A549 (cell line): Measurements from ENCODE around the gene PTPRD. TPM values are rescaled to one million over a fixed set of nuclear protein-coding genes. Genes with fewer than 3 reads are reported as not detected.
"Not testable (repeated sequence)": the region's sequence is repeated elsewhere in the genome, so short reads cannot be mapped to it uniquely, and the experiment has no call there.

Experiments used
- ATAC-seq, 2 experiments: fragments of 200-7000 bp in 1 of 2; fragments of >200 bp in 1 of 2; cut with Nextera tagmentation in 1 of 2; cut with Tn5 transposase in 1 of 2; 3 replicates each; pipeline versions ENCODE4 v1.8.0 to v1.9.1; 2018 to 2020; ENCODE audit warnings: mild to moderate bottlenecking in 1 of 2, moderate library complexity in 1 of 2
- CTCF ChIA-PET: fragments of 300-600 bp; sonication (Branson Sonifier 250); formaldehyde crosslinking; extraction: SDS; loops from one replicate; lab custom pipeline; 2021; ENCODE audit warnings: antibody characterized with exemption, inconsistent platforms; lab: Yijun Ruan, JAX
- POLR2A ChIA-PET: fragments of 350-600 bp; formaldehyde crosslinking; extraction: SDS; loops from one replicate; lab custom pipeline; 2021; ENCODE audit warnings: antibody characterized with exemption, inconsistent platforms; lab: Yijun Ruan, JAX
- DNase-seq, 2 experiments: peaks; one replicate each; pipeline versions ENCODE4 v3.0.0 to v3.0.0-alpha.2; 2011 to 2016; ENCODE audit warnings: low read depth in 1 of 2, low spot score in 1 of 2
- FAIRE-seq: peaks from 2 replicates; lab custom pipeline; 2011; peaks lifted over from hg19 to GRCh38; lab: Jason Lieb, UNC
- H3K27ac ChIP-seq, 2 experiments: fragments of >200 bp; sonication (Bioruptor Twin); formaldehyde crosslinking; 3 replicates each; pipeline ENCODE4 v1.5.1; 2016 to 2017
- H3K4me1 ChIP-seq: fragments of >200 bp; sonication (Bioruptor Twin); formaldehyde crosslinking; 3 replicates; pipeline ENCODE4 v1.6.1; 2016
- H3K4me2 ChIP-seq: fragments of >200 bp; sonication (Bioruptor Twin); formaldehyde crosslinking; 3 replicates; pipeline ENCODE4 v1.6.1; 2016
- H3K4me3 ChIP-seq: fragments of >200 bp; sonication (Bioruptor Twin); formaldehyde crosslinking; 3 replicates; pipeline ENCODE4 v1.5.1; 2016
- H3K9me3 ChIP-seq: fragments of >200 bp; sonication (Bioruptor Twin); formaldehyde crosslinking; 3 replicates; pipeline ENCODE4 v1.6.1; 2016
- BHLHE40 ChIP-seq: IDR thresholded peaks from 2 replicates; pipeline ENCODE4 v1.6.1; 2012; ENCODE audit warnings: low read depth, low read length, inconsistent platforms
- CEBPB ChIP-seq, 2 experiments: fragments of >200 bp in 1 of 2; sonication (Bioruptor Twin) in 1 of 2; formaldehyde crosslinking in 1 of 2; IDR thresholded peaks; 2 replicates each; pipeline ENCODE4 v1.6.1; 2012 to 2016
- CHD2 ChIP-seq: fragments of 150-350 bp; IDR thresholded peaks from 2 replicates; pipeline ENCODE4 v1.6.1; 2014; ENCODE audit warnings: low read length; ENCODE audit not compliant: partially characterized antibody
- CHD4 ChIP-seq: fragments of 200-600 bp; sonication (generic); IDR thresholded peaks from 2 replicates; pipeline ENCODE4 v1.6.1; 2016; ENCODE audit warnings: antibody characterized with exemption, mild to moderate bottlenecking, borderline replicate concordance
- HES2 ChIP-seq: fragments of >200 bp; sonication (Bioruptor Twin); formaldehyde crosslinking; IDR thresholded peaks from 2 replicates; pipeline ENCODE4 v1.6.1; 2016
- HEYL ChIP-seq: fragments of 250-450 bp; sonication (Bioruptor Pico); IDR thresholded peaks from 2 replicates; pipeline ENCODE4 v1.8.0; 2021; ENCODE audit warnings: mild to moderate bottlenecking, moderate library complexity
- HOXB5 ChIP-seq: fragments of 250-450 bp; sonication (Bioruptor Pico); IDR thresholded peaks from 2 replicates; pipeline ENCODE4 v1.5.0; 2020; ENCODE audit warnings: mild to moderate bottlenecking, moderate library complexity
- MAFK ChIP-seq: fragments of 450-650 bp; IDR thresholded peaks from 2 replicates; pipeline ENCODE4 v1.6.1; 2014; ENCODE audit not compliant: partially characterized antibody
- MAX ChIP-seq: IDR thresholded peaks from 2 replicates; pipeline ENCODE4 v1.6.1; 2012
- NFE2L2 ChIP-seq: fragments of 150-350 bp; conservative IDR thresholded peaks from 2 replicates; pipeline ENCODE4 v1.6.1; 2014; ENCODE audit warnings: low read length
- NPAS2 ChIP-seq: fragments of 250-450 bp; sonication (Bioruptor Pico); IDR thresholded peaks from 2 replicates; pipeline ENCODE4 v1.8.0; 2022; ENCODE audit warnings: mild to moderate bottlenecking, moderate library complexity, borderline replicate concordance
- PHF8 ChIP-seq: fragments of 200-600 bp; sonication (generic); IDR thresholded peaks from 2 replicates; pipeline ENCODE4 v1.6.1; 2016; ENCODE audit warnings: low read depth, mild to moderate bottlenecking, antibody characterized with exemption, moderate library complexity, borderline replicate concordance
- RARB ChIP-seq: fragments of 250-450 bp; sonication (Bioruptor Pico); IDR thresholded peaks from 2 replicates; pipeline ENCODE4 v1.8.0; 2021; ENCODE audit warnings: mild to moderate bottlenecking, moderate library complexity
- RCOR1 ChIP-seq: fragments of 150-350 bp; IDR thresholded peaks from 2 replicates; pipeline ENCODE4 v1.6.1; 2014; ENCODE audit warnings: antibody characterized with exemption, low read length, low read depth
- SMC3 ChIP-seq: fragments of >200 bp; sonication (Bioruptor Twin); formaldehyde crosslinking; IDR thresholded peaks from 3 replicates; pipeline ENCODE4 v1.6.1; 2018; ENCODE audit warnings: inconsistent platforms
- SREBF2 ChIP-seq: fragments of 450-650 bp; IDR thresholded peaks from 2 replicates; pipeline ENCODE4 v1.6.1; 2014; ENCODE audit warnings: mild to moderate bottlenecking, moderate library complexity
- ZFP36 ChIP-seq: fragments of 450-650 bp; IDR thresholded peaks from 2 replicates; pipeline ENCODE4 v1.6.1; 2014; ENCODE audit warnings: borderline replicate concordance; ENCODE audit not compliant: partially characterized antibody
- ZSCAN20 ChIP-seq: fragments of 250-450 bp; sonication (Bioruptor Pico); IDR thresholded peaks from 2 replicates; pipeline ENCODE4 v1.8.0; 2022; ENCODE audit warnings: mild to moderate bottlenecking, moderate library complexity
- WGBS: methylation state at CpG from one replicate; pipeline ENCODE4 v1.1.6; 2017; ENCODE audit errors: missing lambda C conversion rate; 5-methylcytosine and 5-hydroxymethylcytosine counted together
- polyA plus RNA-seq, 4 experiments: library from polyadenylated mRNA; depleted of rRNA in 3 of 4; stranded (reverse); fragments of >200 nt; fragmentation: RNase III in 1 of 4; extraction: RNeasy Plus Mini Kit Qiagen cat#74134 plus additional on column Dnase treatment in 1 of 4; gene quantifications; 2 replicates in 3 of 4; 3 replicates in 1 of 4; pipeline ENCODE4 v1.2.3, GENCODE V29; 2011 to 2017
- TF ChIP-seq, protein P1 (sequence below): fragments of >200 bp; sonication (Bioruptor Twin); formaldehyde crosslinking; IDR thresholded peaks from 3 replicates; pipeline ENCODE4 v1.6.1; 2016
- TF ChIP-seq, protein P2 (sequence below): IDR thresholded peaks from 2 replicates; pipeline ENCODE4 v1.6.1; 2012; ENCODE audit warnings: low read depth, borderline replicate concordance
- TF ChIP-seq, protein P3 (sequence below): fragments of 200-600 bp; sonication (generic); IDR thresholded peaks from 2 replicates; pipeline ENCODE4 v1.6.1; 2016; ENCODE audit warnings: antibody characterized with exemption, mild to moderate bottlenecking, moderate library complexity
- TF ChIP-seq, protein P4 (sequence below): fragments of 150-350 bp; IDR thresholded peaks from 2 replicates; pipeline ENCODE4 v1.6.1; 2014; ENCODE audit warnings: low read depth, mild to moderate bottlenecking, low read length

PTPRD gene
- polyA plus RNA-seq, 2 of the 4 experiments (the other 2 are of a cell fraction): 0.39 to 1.3 TPM

- TF ChIP-seq, protein P1, sequence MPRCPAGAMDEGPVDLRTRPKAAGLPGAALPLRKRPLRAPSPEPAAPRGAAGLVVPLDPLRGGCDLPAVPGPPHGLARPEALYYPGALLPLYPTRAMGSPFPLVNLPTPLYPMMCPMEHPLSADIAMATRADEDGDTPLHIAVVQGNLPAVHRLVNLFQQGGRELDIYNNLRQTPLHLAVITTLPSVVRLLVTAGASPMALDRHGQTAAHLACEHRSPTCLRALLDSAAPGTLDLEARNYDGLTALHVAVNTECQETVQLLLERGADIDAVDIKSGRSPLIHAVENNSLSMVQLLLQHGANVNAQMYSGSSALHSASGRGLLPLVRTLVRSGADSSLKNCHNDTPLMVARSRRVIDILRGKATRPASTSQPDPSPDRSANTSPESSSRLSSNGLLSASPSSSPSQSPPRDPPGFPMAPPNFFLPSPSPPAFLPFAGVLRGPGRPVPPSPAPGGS: no peak
- TF ChIP-seq NPAS2 (CRISPR knock-in tag) (no peak), PHF8 (no peak), HES2 (no peak), CHD4 (no peak), SMC3 (no peak), RCOR1 (no peak)
- TF ChIP-seq, protein P2, sequence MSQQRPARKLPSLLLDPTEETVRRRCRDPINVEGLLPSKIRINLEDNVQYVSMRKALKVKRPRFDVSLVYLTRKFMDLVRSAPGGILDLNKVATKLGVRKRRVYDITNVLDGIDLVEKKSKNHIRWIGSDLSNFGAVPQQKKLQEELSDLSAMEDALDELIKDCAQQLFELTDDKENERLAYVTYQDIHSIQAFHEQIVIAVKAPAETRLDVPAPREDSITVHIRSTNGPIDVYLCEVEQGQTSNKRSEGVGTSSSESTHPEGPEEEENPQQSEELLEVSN: no peak
- TF ChIP-seq, all 56 proteins: peak for 0
These were observed 258.2 kb downstream of the PTPRD start (continued) for GRCh38 chr9:10354591-10354990.

- H3K27ac ChIP-seq, POLR2A ChIA-PET, FAIRE-seq, H3K9me3 ChIP-seq, ATAC-seq, H3K4me3 ChIP-seq, H3K4me1 ChIP-seq, H3K4me2 ChIP-seq, DNase-seq, CTCF ChIA-PET: not testable (repeated sequence)
- 20% methylated on average over 5 of the region's 5 CpGs for WGBS
These were observed 267.2 kb downstream of the PTPRD start for GRCh38 chr9:10345621-10346020.

DNA sequence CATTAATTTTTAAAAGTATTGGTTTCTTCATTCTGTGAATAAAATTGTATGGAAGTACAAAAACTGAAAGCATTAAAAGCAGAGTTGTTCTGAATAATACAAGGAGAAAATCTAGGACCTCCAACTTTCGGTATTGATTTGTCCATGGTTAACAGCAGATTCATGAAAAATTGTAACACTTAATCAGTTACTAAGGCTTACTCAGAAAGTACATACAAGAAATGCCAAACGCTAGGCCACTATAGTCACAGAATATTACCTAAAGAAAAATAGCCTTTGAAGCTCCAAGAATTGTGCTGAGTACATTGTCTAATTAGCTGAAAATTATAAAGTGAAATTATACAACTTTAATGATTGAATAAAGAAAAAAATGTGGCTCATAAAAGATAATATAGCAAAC is 271.7 kb downstream of the PTPRD start:
- ChIA-PET CTCF (interaction anchor here (0.5 kb wide), 1 partner anchor 367 kb away, joined by 3 read pairs; no protein-coding TSS in a partner anchor), POLR2A (no interaction called here)
- 0 out of 3 replicates have a peak, but pooled peaks cover 3% of the 10 kb centered on the region for H3K9me3 ChIP-seq
- no peak for TF ChIP-seq PHF8
- no peak for TF ChIP-seq ZSCAN20
- TF ChIP-seq HOXB5 (CRISPR knock-in tag): no peak
- no peak for TF ChIP-seq SREBF2
- TF ChIP-seq CEBPB (IDR thresholded peaks at IDR 0.05): no peak
- TF ChIP-seq RARB (CRISPR knock-in tag): no peak
- no peak for TF ChIP-seq MAFK
- TF ChIP-seq, protein P3, sequence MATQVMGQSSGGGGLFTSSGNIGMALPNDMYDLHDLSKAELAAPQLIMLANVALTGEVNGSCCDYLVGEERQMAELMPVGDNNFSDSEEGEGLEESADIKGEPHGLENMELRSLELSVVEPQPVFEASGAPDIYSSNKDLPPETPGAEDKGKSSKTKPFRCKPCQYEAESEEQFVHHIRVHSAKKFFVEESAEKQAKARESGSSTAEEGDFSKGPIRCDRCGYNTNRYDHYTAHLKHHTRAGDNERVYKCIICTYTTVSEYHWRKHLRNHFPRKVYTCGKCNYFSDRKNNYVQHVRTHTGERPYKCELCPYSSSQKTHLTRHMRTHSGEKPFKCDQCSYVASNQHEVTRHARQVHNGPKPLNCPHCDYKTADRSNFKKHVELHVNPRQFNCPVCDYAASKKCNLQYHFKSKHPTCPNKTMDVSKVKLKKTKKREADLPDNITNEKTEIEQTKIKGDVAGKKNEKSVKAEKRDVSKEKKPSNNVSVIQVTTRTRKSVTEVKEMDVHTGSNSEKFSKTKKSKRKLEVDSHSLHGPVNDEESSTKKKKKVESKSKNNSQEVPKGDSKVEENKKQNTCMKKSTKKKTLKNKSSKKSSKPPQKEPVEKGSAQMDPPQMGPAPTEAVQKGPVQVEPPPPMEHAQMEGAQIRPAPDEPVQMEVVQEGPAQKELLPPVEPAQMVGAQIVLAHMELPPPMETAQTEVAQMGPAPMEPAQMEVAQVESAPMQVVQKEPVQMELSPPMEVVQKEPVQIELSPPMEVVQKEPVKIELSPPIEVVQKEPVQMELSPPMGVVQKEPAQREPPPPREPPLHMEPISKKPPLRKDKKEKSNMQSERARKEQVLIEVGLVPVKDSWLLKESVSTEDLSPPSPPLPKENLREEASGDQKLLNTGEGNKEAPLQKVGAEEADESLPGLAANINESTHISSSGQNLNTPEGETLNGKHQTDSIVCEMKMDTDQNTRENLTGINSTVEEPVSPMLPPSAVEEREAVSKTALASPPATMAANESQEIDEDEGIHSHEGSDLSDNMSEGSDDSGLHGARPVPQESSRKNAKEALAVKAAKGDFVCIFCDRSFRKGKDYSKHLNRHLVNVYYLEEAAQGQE: no peak
- TF ChIP-seq RCOR1: no peak
- no peak for TF ChIP-seq ZFP36
- TF ChIP-seq MAX: no peak
- TF ChIP-seq HEYL (CRISPR knock-in tag): no peak
- no peak for TF ChIP-seq BHLHE40
- TF ChIP-seq, protein P4, sequence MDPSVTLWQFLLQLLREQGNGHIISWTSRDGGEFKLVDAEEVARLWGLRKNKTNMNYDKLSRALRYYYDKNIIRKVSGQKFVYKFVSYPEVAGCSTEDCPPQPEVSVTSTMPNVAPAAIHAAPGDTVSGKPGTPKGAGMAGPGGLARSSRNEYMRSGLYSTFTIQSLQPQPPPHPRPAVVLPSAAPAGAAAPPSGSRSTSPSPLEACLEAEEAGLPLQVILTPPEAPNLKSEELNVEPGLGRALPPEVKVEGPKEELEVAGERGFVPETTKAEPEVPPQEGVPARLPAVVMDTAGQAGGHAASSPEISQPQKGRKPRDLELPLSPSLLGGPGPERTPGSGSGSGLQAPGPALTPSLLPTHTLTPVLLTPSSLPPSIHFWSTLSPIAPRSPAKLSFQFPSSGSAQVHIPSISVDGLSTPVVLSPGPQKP: no peak
- TF ChIP-seq NFE2L2: no peak
- TF ChIP-seq CHD2: no peak
- ATAC-seq (no peak), DNase-seq (no peak), FAIRE-seq (no peak)
- WGBS: 0% methylated on average over 2 of the region's 2 CpGs
- no peak overlapping the region for H3K27ac ChIP-seq
- H3K4me3 ChIP-seq: no peak overlapping the region
- H3K4me2 ChIP-seq: no peak overlapping the region
- no peaks in the 10 kb centered on the region for H3K4me1 ChIP-seq
